Activated CD4-positive, CD25-positive, alpha-beta regulatory T cell (primary cell): Measurements from ENCODE around the gene FAM151A.
"Not testable (repeated sequence)": the region's sequence is repeated elsewhere in the genome, so short reads cannot be mapped to it uniquely, and the experiment has no call there.

Experiments
- DNase-seq, 4 experiments: peaks; one replicate each; lab custom pipeline; 2025; lab: John Stamatoyannopoulos, UW

The FAM151A gene

GRCh38 chr1:54636461-54637446, 13.4 kb upstream of the FAM151A start:
- not testable (repeated sequence) for DNase-seq

DNA sequence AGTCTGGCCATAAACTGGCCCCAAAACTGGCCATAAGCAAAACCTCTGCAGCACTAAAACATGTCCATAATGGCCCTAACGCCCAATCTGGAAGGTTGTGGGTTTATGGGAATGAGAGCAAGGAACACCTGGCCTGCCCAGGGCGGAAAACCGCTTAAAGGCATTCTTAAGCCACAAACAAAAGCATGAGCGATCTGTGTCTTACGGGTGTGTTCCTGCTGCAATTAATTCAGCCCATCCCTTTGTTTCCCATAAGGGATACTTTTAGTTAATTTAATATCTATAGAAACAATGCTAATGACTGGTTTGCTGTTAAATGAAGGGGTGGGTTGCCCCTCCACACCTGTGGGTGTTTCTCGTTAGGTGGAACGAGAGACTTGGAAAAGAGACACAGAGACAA, 12.5 kb upstream of the FAM151A start:
- DNase-seq = not testable (repeated sequence)

DNA sequence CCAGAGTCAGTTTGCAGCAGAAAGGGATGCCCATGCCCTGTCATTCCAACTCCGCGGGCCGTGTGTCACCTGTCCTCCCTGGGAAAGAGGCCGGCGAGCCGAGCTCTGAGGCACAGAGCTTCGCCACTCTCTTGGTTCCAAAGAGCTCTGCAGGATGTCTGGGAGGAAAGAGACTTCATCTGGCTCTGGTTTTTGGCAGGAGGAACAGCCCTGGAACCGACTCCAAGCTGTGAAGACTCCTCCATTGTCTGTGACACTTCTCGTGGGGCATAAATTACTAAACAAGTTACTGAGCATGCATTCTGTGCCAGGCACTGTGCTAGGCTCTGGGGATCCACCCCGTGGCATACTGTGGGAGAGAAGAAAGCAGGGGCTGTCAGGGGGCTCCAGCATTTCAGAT, 3.9 kb upstream of the FAM151A start:
- DNase-seq = no peak

DNA sequence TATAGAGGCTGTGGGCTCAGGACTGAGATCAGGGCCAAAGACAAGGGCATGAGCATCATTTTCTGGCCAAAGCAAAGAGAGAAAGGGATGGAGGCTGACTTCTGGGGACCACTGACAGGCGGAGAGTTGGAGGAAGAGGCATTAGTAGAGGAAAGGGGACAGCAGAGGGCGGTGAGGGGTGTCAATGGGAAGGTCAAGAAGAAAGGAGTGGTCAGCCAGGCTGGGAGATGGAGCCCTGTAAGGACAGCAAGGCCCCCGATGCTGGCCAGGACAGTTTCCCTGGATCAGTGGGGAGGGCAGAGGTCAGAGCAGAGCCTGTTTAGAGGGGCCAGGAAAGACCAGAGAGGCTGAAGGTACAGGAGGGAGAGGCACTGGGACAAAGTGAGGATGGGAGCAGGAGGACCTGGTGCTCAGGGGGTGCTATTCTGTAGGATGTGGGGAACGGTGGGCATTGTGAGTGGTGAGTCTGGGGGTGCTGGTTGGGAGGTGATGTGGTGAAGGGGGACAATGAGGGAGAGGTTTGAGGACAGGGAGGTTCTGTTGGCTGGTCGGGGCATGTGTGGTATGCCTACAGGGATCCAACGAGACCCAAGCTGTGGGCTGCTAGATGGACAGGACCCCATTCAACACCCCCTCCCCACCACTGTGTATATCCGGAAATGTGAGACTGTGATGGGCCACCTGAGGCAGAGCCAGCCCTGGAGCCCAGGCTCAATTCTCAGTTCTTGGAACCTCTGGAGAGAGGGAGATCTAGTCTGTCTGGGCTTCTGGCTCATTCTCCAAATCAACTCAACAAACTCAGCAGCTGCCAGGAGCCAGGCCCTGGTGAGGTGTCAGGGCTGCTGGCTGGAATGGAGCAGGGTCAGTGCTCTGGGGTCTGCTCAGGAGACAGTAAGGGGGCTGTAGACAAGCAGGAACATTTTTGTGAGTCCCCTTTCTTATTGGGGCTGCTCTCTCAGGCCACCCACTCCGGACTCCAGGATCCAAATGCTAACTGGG, 1.4 kb upstream of the FAM151A start:
- DNase-seq = no peak

GRCh38 chr1:54619749-54620148, 3.6 kb downstream of the FAM151A start:
- no peak for DNase-seq

DNA sequence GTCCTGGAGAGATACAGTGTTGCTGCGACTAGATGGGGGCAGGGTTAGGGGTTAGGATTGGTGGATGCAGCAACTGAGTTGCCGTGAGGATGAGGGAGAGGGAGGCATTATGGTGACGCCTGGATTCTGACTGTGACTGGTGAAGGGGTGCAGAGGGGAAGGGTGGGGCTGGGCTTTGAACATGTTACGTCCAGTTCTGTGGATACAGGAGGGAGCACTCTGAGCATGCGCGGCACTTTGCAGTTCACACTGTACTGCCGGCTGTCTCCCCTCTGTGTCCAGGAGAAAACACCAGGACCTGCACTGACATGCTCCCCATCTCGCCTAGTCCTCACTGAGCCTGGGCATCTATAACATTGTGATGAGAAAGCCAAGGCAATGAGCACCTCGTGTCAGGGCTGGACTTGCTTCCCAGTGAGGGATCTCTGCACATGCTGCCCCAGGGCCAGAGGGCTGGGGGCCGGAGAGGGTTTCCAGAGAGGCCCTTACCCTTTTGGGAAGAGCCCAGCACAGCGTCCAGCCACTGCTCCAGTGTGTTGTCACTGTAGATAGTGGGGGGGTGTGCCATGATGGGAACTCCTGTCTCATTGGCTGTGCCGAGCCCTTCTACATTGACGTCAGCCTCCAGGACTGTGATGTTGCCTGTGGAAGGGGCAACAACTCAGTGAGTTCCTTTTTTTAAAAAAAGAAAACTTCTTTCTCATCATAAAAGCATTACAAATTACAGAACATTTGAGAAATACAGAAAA, 7.6 kb downstream of the FAM151A start:
- no peak for DNase-seq

DNA sequence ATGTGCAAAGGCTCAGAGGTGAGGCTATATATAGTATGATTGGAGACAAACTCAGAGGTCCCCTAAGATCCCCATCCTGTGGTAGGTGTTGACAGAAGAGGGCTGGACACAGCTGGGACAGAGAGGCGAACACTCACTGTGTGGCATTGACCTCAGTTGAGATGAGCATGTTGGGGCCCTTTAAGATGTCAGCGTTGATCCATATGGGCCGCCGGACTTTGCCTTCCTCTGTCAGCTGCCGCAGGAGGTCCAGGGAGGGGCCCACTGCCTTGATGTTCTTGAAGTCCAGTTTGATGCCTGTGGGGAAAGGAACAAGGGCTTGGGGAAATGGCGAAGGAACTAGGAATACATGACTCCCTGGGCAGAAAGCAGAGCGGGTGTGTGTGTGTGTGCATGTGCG, 8.8 kb downstream of the FAM151A start:
- DNase-seq = no peak

DNA sequence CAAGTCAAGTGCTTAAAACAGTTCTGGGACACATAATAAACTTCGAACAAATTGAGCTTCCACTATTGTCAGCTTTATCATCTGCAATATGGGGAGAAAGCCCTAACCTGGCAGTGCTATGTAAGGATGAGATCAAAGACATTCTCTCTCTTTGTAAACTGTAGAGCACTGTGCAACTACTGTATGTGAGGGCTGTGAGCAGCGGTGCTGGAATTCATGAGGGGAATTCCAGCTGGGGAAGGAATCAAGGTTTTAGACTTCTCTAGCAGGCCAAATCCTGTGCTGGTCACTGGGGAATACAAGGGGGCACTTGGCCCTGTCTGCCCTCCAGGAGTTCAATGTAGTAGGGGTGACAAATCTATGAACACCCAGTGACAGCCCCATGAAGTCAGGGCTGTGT, 9.3 kb downstream of the FAM151A start:
- DNase-seq = no peak

DNA sequence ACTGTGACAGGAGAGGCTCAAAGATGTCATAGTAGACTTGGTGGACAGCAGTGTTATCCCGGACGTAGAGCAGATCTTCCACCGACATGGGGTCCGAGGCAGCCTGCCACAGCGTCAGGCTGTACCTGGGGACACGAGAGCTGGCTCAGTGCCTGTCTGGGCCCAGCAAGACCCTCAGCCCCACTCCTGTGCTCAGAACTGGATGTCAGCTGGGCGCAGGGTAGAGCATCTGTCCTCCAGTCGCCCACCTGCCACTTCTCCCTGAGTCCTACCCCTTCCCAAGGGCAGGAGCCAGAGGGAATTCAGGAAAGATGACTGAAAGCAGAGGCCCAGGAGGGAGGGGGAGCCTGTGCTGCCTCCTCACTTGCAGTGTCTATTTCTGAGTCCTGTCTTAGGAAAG, 11.7 kb downstream of the FAM151A start:
- no peak for DNase-seq

DNA sequence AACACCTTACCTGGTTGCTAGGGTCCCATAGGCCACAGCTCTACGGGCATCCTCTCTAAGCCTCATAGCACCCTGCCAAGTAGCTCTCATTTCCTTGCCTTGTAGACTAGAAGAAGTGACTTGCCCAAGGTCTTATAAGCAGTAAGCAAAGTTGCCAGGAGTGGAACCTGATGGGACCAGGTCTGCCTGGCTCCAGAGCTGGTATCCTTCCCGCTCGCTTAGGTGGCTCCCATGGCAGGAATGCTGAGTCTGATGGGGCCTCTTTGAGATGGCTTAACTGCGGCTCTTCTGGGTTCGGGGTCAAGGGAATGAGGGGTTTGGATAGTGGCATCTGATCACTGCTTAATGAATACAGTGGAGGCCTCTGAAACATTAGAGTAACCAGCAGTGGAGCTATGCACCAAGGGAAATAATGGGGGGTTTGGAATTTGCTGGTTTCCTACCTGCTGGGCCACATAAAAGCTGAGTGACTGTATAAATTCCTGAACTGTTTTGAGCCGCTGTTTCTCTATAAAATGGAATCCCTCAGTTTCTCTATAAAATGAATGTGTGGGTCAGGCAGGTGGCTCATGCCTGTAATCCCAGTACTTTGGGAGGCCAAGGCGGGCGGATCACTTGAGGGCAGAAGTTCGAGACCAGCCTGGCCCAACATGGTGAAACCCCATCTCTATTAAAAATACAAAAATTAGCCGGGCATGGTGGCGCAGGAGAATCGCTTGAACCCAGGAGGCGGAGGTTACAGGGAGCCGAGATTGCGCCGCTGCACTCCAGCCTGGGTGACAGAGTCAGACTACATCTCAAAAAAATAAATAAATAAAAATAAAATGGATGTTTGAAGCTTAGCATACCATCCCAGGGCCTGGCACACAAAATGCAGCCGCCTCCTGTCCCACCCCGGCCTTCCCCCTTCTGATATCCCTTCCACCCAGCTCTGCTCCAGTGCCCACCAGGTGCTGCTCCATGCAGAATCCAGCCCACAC, 12.4 kb downstream of the FAM151A start:
- DNase-seq = no peak

DNA sequence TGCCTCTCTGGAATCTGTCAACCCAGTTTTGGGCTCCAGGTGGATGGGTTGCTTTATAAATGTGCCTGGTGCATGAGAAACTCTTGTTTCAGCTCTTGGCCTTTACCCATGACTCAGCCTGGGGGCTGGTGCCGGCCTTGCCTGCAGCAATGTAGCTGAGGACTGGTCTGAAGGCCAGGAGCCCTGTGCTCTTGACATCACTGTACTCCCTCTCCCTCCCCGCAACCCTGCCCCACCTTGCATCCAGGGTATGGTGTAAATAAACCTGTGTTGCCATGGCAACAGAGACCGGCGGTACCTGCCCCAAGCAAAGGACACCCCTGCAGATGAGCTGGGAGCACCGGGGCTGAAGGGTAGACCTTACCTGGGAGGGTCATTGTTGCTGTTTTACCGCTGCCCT, 13.3 kb downstream of the FAM151A start:
- DNase-seq = no peak

DNA sequence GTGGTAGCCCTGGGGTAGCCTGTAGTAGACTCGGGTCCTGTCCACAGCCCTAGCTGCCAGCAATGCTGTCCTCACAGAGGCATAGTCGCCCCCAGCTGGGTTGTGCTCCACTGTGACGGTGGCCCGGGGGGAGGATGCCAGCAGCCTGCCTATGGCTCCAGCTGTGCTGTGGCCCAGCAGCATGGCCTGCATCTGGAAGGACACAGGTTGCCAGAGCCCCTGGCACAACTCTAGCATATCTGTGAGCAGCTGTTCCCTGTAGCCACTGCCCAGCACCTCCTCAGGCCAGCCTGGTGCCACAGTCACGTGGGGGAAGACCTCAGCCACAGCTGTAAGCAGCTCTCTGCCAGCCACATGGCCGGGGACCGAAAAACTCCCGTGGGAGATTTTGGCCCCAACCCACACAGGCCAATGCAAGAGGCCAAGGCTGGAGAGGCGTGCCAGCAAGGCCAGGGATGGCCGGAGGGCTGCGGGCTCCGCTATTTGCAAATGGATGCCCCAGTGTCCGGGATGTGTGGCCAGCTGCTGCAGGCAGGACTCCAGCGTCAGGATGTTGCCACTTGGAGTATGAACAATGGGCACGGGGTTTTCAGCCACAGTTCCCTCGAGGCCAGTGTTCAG, 13.9 kb downstream of the FAM151A start:
- DNase-seq = no peak

DNA sequence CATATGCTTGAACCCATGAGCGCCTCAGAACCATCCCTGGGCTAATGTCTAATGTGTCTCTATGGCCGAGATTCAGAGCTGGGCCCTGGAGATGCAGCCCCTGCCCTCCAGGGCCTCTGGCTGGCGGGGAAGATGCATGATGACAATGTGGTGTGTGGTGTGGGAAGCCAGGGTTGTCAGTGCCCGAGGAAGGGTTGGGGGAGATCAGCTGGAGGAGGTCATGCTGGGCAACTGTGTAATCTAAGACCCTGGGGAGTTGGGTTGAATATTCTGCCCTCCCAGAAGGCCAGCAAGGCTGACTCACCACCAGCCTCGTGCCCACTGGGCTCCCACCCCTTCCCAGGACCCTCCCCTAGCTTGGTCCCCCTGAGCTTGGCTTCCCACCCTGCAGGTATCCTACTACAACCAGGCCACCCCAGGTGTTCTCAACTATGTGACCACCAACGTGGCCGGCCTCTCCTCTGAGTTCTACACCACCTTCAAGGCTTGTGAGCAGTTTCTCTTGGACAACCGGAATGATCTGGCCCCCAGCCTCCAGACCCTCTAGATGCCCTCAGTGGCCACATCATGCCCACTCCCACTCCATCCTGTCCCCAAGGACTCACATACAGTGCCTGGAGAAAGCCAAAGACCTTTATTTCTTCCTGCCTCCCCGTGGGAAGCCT, 14.6 kb downstream of the FAM151A start:
- DNase-seq = no peak

DNA sequence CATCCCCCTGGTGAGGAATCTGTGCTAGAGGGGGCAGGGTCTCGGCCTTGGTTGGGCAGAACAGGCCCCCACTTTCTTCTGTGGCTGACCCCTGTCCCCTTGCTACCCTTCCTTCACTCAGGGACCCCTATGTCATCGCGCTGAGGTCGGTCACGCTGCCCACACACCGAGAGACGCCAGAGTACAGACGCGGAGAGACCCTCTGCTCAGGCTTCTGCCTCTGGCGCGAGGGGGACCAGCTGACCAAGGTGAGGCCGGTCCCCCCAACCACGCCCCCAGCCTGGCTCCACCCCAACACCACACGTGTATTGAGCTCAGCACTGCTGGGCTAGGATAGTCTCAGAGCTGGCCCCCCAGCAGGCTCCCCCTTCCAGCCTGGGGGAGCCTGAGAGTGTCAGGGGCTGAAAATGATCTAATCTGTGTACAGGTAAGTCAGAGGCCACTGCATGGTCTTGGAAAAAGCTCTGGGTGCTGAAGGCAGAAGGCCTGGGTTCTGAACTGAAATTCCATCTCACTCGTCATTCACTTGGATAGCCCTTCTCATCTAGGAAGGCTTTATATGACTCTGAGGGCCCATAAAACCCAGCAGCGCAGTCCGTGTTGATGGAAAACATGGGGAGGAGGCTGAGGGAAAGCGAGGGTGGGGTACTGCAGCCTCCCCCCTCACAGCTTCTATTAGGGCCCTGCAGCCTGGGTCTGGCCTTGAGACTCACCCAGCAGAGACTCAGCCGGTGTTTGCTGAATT, 15.3 kb downstream of the FAM151A start:
- DNase-seq = no peak

GRCh38 chr1:54606990-54607325, 16.4 kb downstream of the FAM151A start:
- no peak for DNase-seq

DNA sequence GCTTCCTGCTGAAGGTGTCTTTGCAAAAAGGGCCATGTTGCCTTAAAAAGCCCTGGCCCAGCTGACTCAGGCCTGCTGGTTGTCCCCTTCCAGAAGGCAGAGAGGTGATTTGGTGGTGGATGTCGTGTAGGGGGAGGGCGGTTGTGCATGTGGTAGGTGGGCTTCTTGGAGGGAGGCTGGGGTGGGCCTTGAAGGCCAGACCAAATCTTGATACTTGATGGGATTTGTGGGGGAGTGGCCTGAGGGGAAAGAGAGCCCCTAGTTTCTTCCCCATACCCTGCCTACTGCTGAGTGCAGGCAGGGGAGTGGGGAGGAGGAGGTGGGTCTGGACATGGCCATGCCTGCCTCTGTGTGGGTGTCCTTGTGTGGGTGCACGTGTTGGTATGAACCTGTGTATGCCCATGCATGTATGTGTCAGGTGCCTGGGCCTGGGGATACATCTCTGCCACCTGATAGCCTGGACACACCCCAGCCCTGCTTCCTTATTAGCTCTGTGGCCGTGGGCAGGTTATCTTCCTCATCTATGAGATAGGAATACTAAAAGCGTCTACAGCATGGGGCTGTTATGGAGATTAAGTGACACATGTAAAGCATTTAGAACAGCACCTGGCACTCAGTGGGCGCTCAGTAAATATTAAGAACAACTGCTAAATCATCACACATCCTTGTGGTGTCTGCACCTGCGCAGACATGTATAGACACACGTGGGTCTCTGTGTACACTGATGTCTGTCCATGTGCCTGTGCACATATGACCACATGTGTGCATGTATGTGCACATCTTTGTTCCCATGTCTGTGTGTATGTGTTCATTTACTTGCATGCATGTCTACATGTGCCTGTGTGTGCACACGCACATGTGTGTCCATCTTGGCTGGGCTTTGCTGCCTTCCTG, 17.0 kb downstream of the FAM151A start:
- DNase-seq = no peak

DNA sequence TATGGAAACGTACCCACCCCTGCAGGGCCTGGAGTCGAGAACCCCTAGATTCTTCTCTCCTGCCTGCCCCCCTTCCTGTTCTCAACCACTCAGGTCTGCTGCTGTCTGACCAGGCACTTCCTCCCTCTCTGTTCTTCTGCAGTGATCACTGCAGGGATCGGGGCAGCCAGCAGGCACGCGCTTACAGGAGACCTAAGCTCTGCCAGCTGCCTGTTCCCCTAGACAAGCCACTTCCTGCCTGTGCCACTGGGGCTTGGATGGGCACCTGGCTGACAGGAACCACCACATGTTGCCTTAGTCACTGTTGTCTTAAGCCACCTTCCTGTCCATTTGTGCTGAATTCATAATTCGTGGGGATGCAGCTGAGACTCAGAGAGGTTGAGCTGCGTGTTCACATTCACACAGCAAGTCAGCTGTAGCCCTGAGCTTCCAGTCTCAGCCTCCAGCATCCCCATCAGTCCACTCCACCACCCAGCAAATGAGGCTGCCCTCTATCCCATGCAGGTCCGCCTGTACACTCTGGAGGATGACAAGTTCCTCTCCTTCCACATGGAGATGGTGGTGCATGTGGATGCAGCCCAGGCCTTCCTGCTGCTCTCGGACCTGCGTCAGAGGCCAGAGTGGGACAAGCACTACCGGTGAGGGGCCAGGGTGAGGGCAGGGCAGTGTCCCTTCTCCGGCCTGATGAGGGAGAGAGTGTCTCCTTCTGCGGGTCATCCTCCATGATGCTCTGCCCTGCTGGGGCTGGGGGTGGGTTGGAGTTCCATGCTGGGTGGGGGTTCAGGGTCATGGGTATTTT, 18.6 kb downstream of the FAM151A start:
- DNase-seq = peak in 1 of 4 experiments; percentile 11
